Endothelial cell of umbilical vein (primary cell): ENCODE data around the gene NSD1.

Experiments
- CTCF ChIP-seq, 2 donors: IDR thresholded peaks; 1 replicate in 1 of 2; 2 replicates in 1 of 2; pipeline ENCODE4 v1.5.1; 2011; ENCODE audit warnings: low read length in 2 of 2, mild to moderate bottlenecking in 2 of 2, moderate library complexity in 2 of 2, control low read depth in 1 of 2, inconsistent platforms in 1 of 2, low read depth in 1 of 2; ENCODE audit not compliant: insufficient read depth in 1 of 2; ENCODE audit errors: extremely low read depth in 1 of 2
- FOS ChIP-seq: IDR thresholded peaks from 2 replicates; pipeline ENCODE4 v1.6.1; 2011; ENCODE audit warnings: mild to moderate bottlenecking, low read length, moderate library complexity, borderline replicate concordance; ENCODE audit not compliant: insufficient read depth
- JUN ChIP-seq: IDR thresholded peaks from 2 replicates; pipeline ENCODE4 v1.6.1; 2011; ENCODE audit warnings: borderline replicate concordance, low read depth; ENCODE audit not compliant: insufficient read length, insufficient read depth
- MAX ChIP-seq: IDR thresholded peaks from 2 replicates; pipeline ENCODE4 v1.6.1; 2011; ENCODE audit not compliant: insufficient read depth, insufficient read length
- POLR2A ChIP-seq: IDR thresholded peaks from 2 replicates; pipeline ENCODE4 v1.6.1; 2012; ENCODE audit warnings: low read depth, mild to moderate bottlenecking, control low read depth, low read length
- POLR2AphosphoS5 ChIP-seq: IDR thresholded peaks from 2 replicates; pipeline ENCODE4 v1.6.1; 2012; ENCODE audit warnings: low read depth, mild to moderate bottlenecking, control low read depth, low read length, moderate library complexity; ENCODE audit not compliant: insufficient read depth

GRCh38 chr5:177095088-177095669, 38.4 kb upstream of the NSD1 start:
- TF ChIP-seq CTCF (IDR thresholded peaks at IDR 0.05; ENCODE audit: extremely low read depth in 1 of 2, insufficient read depth in 1 of 2, low read depth in 1 of 2, low read length in 2 of 2) (no peak), POLR2AphosphoS5 (no peak), JUN (no peak), POLR2A (no peak), FOS (no peak), MAX (no peak)
